Epithelial cell of umbilical artery (primary cell): ENCODE measurements around the gene HESX1. TPM values are rescaled to one million over a fixed set of nuclear protein-coding genes. Genes with fewer than 3 reads are reported as not detected.

ENCODE experiments used
- total RNA-seq: library from RNA; depleted of rRNA; stranded (reverse); fragments of >200 nt; gene quantifications from 2 replicates; pipeline ENCODE4 v1.2.3, GENCODE V29; 2014

HESX1 gene
- total RNA-seq = 0.32 and 0.46 TPM in 2 replicates

GRCh38 chr3:57199895-57200297 is at the start of gene HESX1:
HESX1 (minus strand) TSS chr3:57199978; CDS start chr3:57199918, 60 bp downstream.

DNA sequence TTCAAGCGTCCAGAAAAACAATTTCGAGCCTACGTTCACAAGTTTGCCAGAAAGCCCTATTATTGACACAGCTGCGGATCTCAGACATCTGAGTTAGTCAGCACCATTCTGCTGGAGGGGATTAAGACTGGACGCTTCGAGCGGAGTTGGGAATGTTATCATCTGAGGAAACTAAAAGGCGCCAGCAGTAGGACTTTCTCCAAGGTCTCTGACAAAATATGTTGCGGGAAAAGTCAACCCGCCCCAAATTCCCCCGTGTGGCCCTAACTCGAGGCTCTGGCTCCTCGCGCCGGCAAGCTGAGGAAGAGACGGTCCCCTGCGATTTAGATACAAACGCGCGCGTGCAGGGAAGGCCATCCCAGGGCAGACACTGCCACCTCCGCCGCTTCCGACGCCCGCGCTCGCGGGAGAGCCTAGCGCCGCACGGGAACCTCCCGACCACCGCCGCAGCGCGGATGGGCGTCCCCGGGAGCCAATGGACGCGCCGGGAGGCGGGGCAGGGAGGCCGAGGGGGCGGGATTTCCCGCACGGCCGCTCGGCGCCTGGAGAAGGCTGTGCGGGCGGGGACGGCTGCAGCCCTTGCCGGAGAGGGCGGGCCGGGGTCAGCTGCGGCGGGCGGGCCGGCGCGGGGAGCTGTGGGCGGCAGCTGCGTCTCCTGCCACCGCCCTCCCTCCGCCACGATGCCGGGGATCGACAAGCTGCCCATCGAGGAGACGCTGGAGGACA is 27.6 kb upstream of the HESX1 start, which contains the start of gene APPL1:
APPL1 (plus strand) TSS at position 526 of the 726 bp plus-strand sequence; CDS start at position 681, 155 bp downstream.

DNA sequence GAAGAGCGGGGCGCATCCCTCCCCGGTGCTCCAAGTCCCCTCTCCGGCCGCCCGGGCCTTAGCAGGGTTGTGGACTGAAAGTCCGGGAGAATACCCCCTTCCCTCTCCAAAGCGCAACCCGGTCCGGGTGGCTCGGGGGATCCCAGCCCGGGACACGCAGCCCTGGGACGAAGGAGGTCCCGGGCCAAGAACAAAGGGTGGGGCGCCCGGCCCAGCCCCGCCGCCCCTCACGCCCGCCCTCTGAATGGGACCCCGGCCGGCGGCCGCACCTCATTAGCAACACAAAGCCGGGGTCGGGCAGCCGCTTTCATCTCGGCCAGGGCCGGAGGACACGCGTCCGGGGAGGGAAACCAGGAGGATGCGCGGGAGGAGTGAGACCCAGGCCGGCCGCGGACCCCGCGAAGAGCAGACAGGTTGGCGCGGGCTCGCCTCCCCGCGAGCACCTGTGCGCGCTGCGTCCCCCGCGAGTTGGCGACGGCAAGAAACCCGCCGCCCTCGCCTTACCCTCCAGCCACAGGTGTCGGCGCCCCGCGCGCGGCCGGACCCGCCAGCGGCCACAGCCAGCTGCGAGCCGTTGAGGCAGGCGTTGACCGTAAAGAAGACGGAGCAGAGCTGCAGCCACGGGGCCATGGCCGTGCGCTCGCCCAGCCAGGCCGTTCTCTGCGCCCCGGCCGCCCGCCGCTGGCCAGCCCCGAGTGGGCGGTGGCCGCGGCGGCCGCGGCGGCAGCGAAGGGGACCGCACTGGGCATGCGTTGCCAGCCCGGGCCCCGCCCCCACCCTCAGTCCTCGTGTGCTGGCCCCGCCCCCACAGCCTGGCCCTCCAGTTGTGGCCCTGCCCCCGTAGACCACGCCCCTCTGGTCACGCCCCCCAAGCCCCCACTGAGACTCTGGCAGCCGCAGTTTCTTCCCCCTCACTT is 34.9 kb downstream of the HESX1 start, which contains the start of gene IL17RD:
IL17RD (minus strand) TSS at position 697 of the 917 bp plus-strand sequence; CDS start at position 630, 67 bp downstream.

Other genes with a start within 250 kb of the HESX1 start
- under 0.01 TPM in 2 replicates for gene SPATA12, start 139.3 kb downstream of the HESX1 start, total RNA-seq
- gene IL17RD, start 34.6 kb downstream of the HESX1 start, total RNA-seq = 0.32 and 0.46 TPM in 2 replicates
- gene APPL1, start 27.8 kb upstream of the HESX1 start, total RNA-seq = 27.9 and 45.6 TPM in 2 replicates
- gene ASB14, start 92.7 kb upstream of the HESX1 start, total RNA-seq = not detected in 2 replicates